ENCODE data around the gene ERN1. TPM values are rescaled to one million over a fixed set of nuclear protein-coding genes. Genes with fewer than 3 reads are reported as not detected.
"Not testable (repeated sequence)": the region's sequence is repeated elsewhere in the genome, so short reads cannot be mapped to it uniquely, and the experiment has no call there.

ERN1 gene
- total RNA-seq, 1 donor from 2014 or later = 16.7 TPM

GRCh38 chr17:64126918-64127317 lies 3.0 kb downstream of the ERN1 start:
- DNase-seq (ENCODE audit: low spot score) = no peak
- TF ChIP-seq CTCF (IDR thresholded peaks at IDR 0.05; ENCODE audit: unreplicated experiment) = no peak
- no peak overlapping the region for H3K27ac Mint-ChIP-seq (ENCODE audit: unreplicated experiment)
- H3K4me1 Mint-ChIP-seq (ENCODE audit: unreplicated experiment) = peaks cover 12% of the 10 kb centered on the region
- H3K9me3 Mint-ChIP-seq (ENCODE audit: unreplicated experiment) = no peaks in the 10 kb centered on the region
- H3K36me3 Mint-ChIP-seq (ENCODE audit: low read depth, unreplicated experiment) = peaks cover 4% of the 10 kb centered on the region
- no peak overlapping the region for H3K4me3 Mint-ChIP-seq (ENCODE audit: unreplicated experiment)
- peaks cover 2% of the 10 kb centered on the region for H3K27me3 Mint-ChIP-seq (ENCODE audit: unreplicated experiment)

GRCh38 chr17:64125937-64126336 lies 4.0 kb downstream of the ERN1 start:
- no peaks in the 10 kb centered on the region for H3K9me3 Mint-ChIP-seq (ENCODE audit: unreplicated experiment)
- no peak for DNase-seq (ENCODE audit: low spot score)
- H3K4me1 Mint-ChIP-seq (ENCODE audit: unreplicated experiment) = peaks cover 15% of the 10 kb centered on the region
- no peak overlapping the region for H3K27ac Mint-ChIP-seq (ENCODE audit: unreplicated experiment)
- TF ChIP-seq CTCF (IDR thresholded peaks at IDR 0.05; ENCODE audit: unreplicated experiment) = no peak
- peaks cover 4% of the 10 kb centered on the region for H3K36me3 Mint-ChIP-seq (ENCODE audit: low read depth, unreplicated experiment)
- no peak overlapping the region for H3K4me3 Mint-ChIP-seq (ENCODE audit: unreplicated experiment)
- H3K27me3 Mint-ChIP-seq (ENCODE audit: unreplicated experiment) = peaks cover 2% of the 10 kb centered on the region

- H3K36me3 Mint-ChIP-seq (ENCODE audit: low read depth, unreplicated experiment) = peaks cover 4% of the 10 kb centered on the region
- H3K4me1 Mint-ChIP-seq (ENCODE audit: unreplicated experiment) = peaks cover 15% of the 10 kb centered on the region
- H3K9me3 Mint-ChIP-seq (ENCODE audit: unreplicated experiment) = no peaks in the 10 kb centered on the region
- no peak overlapping the region for H3K27ac Mint-ChIP-seq (ENCODE audit: unreplicated experiment)
- TF ChIP-seq CTCF (IDR thresholded peaks at IDR 0.05; ENCODE audit: unreplicated experiment) = no peak
- peaks cover 2% of the 10 kb centered on the region for H3K27me3 Mint-ChIP-seq (ENCODE audit: unreplicated experiment)
- no peak overlapping the region for H3K4me3 Mint-ChIP-seq (ENCODE audit: unreplicated experiment)
- no peak for DNase-seq (ENCODE audit: low spot score)
Measured at GRCh38 chr17:64124609-64125008, 5.3 kb downstream of the ERN1 start.

- TF ChIP-seq CTCF (IDR thresholded peaks at IDR 0.05; ENCODE audit: unreplicated experiment) = no peak
- no peaks in the 10 kb centered on the region for H3K36me3 Mint-ChIP-seq (ENCODE audit: low read depth, unreplicated experiment)
- no peaks in the 10 kb centered on the region for H3K27me3 Mint-ChIP-seq (ENCODE audit: unreplicated experiment)
- H3K4me1 Mint-ChIP-seq (ENCODE audit: unreplicated experiment) = peaks cover 10% of the 10 kb centered on the region
- H3K4me3 Mint-ChIP-seq (ENCODE audit: unreplicated experiment) = no peak overlapping the region
- no peak for DNase-seq (ENCODE audit: low spot score)
- no peaks in the 10 kb centered on the region for H3K9me3 Mint-ChIP-seq (ENCODE audit: unreplicated experiment)
- H3K27ac Mint-ChIP-seq (ENCODE audit: unreplicated experiment) = no peak overlapping the region
Measured at GRCh38 chr17:64123114-64123513, 6.8 kb downstream of the ERN1 start.

GRCh38 chr17:64120972-64121786 lies 8.8 kb downstream of the ERN1 start:
- not testable (repeated sequence) for H3K4me3 Mint-ChIP-seq (ENCODE audit: unreplicated experiment); DNase-seq (ENCODE audit: low spot score); H3K4me1 Mint-ChIP-seq (ENCODE audit: unreplicated experiment); H3K36me3 Mint-ChIP-seq (ENCODE audit: low read depth, unreplicated experiment); H3K27me3 Mint-ChIP-seq (ENCODE audit: unreplicated experiment); H3K9me3 Mint-ChIP-seq (ENCODE audit: unreplicated experiment); H3K27ac Mint-ChIP-seq (ENCODE audit: unreplicated experiment)

Measured in endothelial cell (in vitro differentiated cells).